ENCODE measurements around the gene EFCAB8. TPM values are rescaled to one million over a fixed set of nuclear protein-coding genes. Genes with fewer than 3 reads are reported as not detected.

EFCAB8 gene
- total RNA-seq, 2 donors from 2014 or later: not detected

DNA sequence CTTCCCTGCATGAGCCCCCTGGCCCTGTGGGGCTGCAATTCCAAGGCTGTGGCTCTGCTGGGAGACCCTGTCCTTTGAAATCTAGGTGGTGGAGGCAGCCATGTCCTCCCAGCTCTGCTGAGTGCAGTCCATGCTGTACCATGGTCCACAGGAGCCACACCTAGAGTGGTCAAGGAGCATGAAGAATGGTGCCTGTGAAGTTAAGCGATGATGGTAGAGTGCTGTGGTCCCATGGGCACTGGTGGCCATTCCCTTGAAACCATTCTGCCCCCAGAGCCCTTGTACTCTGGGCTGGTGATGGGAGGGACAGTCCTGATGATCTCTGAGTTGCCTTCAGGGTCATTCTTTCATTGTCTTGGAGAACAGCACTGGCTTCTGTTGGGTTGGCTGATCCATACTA, 55.3 kb downstream of the EFCAB8 start:
- TF ChIP-seq, protein P1, sequence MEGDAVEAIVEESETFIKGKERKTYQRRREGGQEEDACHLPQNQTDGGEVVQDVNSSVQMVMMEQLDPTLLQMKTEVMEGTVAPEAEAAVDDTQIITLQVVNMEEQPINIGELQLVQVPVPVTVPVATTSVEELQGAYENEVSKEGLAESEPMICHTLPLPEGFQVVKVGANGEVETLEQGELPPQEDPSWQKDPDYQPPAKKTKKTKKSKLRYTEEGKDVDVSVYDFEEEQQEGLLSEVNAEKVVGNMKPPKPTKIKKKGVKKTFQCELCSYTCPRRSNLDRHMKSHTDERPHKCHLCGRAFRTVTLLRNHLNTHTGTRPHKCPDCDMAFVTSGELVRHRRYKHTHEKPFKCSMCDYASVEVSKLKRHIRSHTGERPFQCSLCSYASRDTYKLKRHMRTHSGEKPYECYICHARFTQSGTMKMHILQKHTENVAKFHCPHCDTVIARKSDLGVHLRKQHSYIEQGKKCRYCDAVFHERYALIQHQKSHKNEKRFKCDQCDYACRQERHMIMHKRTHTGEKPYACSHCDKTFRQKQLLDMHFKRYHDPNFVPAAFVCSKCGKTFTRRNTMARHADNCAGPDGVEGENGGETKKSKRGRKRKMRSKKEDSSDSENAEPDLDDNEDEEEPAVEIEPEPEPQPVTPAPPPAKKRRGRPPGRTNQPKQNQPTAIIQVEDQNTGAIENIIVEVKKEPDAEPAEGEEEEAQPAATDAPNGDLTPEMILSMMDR (IDR thresholded peaks at IDR 0.05): no peak
- H3K27me3 ChIP-seq: no peaks in the 10 kb centered on the region
- no peaks in the 10 kb centered on the region for H3K36me3 ChIP-seq
- H3K4me1 ChIP-seq: no peaks in the 10 kb centered on the region
- DNase-seq (ENCODE audit: low spot score): no peak
- peaks cover 7 to 16% of the 10 kb centered on the region in 2 donors for H3K9me3 ChIP-seq
- no peak overlapping the region for H3K4me3 ChIP-seq
- no peak overlapping the region for H3K27ac ChIP-seq

- DNase-seq (ENCODE audit: low spot score): no peak
- H3K4me1 ChIP-seq: no peaks in the 10 kb centered on the region
- TF ChIP-seq, protein P1 (IDR thresholded peaks at IDR 0.05): no peak
Observed at GRCh38 chr20:32917191-32917950, 58.6 kb downstream of the EFCAB8 start.

DNA sequence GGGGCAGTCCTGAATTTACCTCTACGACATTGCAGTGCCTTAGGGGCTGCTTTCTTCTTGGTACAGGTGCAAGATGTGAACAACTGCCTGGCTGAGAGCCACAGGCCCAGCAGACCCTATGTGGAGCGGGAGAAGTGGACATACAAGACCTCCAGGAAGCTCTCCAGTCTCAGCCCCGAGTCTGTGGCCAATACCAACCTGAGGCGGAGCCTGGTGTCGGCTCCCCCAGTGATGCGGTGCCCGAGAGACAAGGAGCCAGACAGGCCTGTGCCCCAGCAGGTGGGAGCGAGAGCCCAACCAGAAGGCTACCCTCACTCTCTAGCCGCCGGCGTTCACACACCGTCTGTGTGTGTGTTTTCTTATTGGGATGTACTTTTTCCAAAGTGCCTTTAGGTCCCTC, 59.6 kb downstream of the EFCAB8 start:
- no peak overlapping the region for H3K27ac ChIP-seq
- DNase-seq (ENCODE audit: low spot score): peak; percentile 50
- H3K36me3 ChIP-seq: no peaks in the 10 kb centered on the region
- H3K4me3 ChIP-seq: no peak overlapping the region
- no peaks in the 10 kb centered on the region for H3K4me1 ChIP-seq
- no peaks in the 10 kb centered on the region for H3K27me3 ChIP-seq
- TF ChIP-seq, protein P1 (IDR thresholded peaks at IDR 0.05): no peak
- peaks cover 7 to 16% of the 10 kb centered on the region in 2 donors for H3K9me3 ChIP-seq

More at GRCh38 chr20:32917191-32917950, 58.6 kb downstream of the EFCAB8 start:
- H3K4me3 ChIP-seq: no peak overlapping the region
- peaks cover 7 to 16% of the 10 kb centered on the region in 2 donors for H3K9me3 ChIP-seq
- no peak overlapping the region for H3K27ac ChIP-seq
- no peaks in the 10 kb centered on the region for H3K36me3 ChIP-seq
- H3K27me3 ChIP-seq: no peaks in the 10 kb centered on the region

DNA sequence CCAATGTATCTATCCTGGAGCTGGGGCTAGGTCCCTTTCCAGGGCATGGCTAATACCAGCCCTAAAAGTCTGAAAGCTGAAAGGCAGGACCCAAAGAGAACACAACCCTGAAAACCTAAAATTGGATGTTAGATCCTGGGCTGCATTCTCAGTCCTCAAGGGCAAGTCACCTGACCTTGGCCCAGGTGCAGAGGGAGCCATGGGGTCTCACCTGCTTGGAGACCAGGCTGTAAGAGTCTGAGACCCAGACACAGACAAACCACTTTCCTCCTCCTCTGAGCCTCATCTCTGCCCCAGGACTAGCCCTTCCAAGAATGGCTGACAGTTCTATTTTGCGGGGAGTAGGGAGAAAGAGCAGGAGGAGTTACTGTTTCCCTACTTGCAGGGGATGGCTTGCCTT, 60.0 kb downstream of the EFCAB8 start:
- Histone ChIP-seq H3K36me3 (no peaks in the 10 kb centered on the region), H3K27me3 (no peaks in the 10 kb centered on the region), H3K9me3 (peaks cover 7 to 16% of the 10 kb centered on the region in 2 donors), H3K4me1 (no peaks in the 10 kb centered on the region), H3K4me3 (no peak overlapping the region), H3K27ac (no peak overlapping the region)
- no peak for DNase-seq (ENCODE audit: low spot score)
- TF ChIP-seq, protein P1 (IDR thresholded peaks at IDR 0.05): no peak

- Histone ChIP-seq H3K4me3 (no peak overlapping the region), H3K9me3 (peaks cover 7 to 14% of the 10 kb centered on the region in 2 donors), H3K27me3 (no peaks in the 10 kb centered on the region), H3K27ac (no peak overlapping the region), H3K4me1 (no peaks in the 10 kb centered on the region), H3K36me3 (no peaks in the 10 kb centered on the region)
- TF ChIP-seq, protein P1 (IDR thresholded peaks at IDR 0.05): no peak
- peak; percentile 28 for DNase-seq (ENCODE audit: low spot score)
Observed at GRCh38 chr20:32920066-32920465, 61.3 kb downstream of the EFCAB8 start.

Data from right atrium auricular region (tissue), 2 donors.